Measurements from ENCODE around the gene RFC2.

DNA sequence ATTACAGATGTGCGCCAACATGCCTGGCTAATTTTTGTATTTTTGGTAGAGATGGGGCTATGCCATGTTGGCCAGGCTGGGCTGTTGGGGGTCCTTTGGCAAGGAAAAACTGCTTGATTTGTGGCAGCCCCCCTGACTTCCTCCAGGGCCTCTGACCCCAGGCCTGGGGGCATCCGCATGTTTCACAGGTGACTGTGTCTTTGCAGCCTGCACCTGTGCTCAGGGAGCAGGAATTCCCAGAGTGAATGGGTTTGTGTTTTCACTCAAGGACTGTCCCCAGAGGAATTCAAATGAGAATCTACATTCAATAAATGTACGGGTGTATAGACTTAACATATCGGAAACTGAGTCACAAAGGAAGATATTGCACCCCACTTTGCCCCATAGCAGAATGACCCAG is 23.4 kb upstream of the RFC2 start:
- TF ChIP-seq, protein P1, sequence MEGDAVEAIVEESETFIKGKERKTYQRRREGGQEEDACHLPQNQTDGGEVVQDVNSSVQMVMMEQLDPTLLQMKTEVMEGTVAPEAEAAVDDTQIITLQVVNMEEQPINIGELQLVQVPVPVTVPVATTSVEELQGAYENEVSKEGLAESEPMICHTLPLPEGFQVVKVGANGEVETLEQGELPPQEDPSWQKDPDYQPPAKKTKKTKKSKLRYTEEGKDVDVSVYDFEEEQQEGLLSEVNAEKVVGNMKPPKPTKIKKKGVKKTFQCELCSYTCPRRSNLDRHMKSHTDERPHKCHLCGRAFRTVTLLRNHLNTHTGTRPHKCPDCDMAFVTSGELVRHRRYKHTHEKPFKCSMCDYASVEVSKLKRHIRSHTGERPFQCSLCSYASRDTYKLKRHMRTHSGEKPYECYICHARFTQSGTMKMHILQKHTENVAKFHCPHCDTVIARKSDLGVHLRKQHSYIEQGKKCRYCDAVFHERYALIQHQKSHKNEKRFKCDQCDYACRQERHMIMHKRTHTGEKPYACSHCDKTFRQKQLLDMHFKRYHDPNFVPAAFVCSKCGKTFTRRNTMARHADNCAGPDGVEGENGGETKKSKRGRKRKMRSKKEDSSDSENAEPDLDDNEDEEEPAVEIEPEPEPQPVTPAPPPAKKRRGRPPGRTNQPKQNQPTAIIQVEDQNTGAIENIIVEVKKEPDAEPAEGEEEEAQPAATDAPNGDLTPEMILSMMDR (conservative IDR thresholded peaks at IDR 0.05 in 1 of 2, IDR thresholded peaks at IDR 0.05 in 1 of 2; ENCODE audit: low read depth in 1 of 2, low read length in 2 of 2) = no peak
- TF ChIP-seq EZH2 (IDR thresholded peaks at IDR 0.05; ENCODE audit: low read length, missing control alignments) = no peak
